ENCODE measurements around the gene B4GALNT1.
"Not testable (repeated sequence)": the region's sequence is repeated elsewhere in the genome, so short reads cannot be mapped to it uniquely, and the experiment has no call there.

B4GALNT1 gene

DNA sequence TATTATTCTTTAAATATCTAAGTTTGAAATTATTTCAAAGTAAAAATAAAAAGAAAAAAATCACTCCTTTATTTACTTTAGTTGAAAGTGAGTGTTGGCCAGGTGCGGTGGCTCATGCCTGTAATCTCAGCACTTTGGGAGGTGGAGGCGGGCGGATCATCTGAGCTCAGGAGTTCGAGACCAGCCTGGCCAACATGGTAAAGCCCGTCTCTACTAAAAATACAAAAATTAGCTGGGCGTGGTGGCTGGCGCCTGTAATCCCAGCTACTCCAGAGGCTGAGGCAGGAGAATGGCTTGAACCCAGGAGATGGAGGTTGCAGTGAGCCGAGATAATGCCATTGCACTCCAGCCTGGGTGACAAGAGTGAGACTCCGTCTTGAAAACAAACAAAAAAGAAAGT, 3.7 kb upstream of the B4GALNT1 start:
- DNase-seq: not testable (repeated sequence)

DNA sequence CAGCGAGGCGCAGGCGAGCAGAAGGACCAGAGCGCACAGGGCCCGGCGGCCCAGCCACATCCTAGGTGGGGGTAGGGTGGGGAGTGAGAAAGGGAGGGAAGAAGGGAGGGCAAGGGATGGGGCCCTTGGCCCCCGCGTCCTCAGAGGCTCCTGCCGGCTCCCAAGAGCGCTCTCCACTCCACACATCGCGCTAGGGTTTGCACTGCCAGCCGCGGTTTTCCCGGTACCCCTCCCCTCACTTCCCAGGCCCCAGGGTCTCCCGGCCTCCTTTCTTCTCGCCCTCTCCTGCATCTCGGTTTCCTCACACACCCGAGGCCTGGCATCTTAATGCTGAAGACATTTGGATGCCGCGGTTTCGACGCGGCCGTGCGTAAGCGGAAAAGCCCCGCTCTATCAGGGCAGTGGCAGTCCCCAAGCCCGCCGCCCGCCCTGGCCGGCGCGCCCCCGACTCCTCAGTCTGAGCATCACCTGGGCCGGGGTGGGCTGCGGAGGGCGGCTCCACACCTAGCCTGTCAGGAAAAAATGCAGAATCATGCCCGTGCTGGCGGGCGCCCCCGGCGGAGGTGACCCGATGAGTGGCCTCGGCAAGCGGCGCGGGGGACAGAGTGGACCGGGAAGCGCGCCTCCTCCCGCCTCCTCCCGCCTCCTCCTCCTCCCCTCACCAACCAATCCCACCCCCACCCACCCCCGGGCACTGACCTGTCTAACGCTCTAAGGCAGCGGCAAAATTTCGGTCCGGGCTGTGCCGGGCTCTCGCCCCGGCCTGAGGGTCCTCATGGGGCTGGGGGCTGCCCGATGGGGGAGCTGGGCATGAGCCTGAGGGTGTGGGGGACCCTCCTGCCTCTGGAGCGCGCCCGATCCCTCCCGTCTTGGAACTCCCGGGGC, 686 bp downstream of the B4GALNT1 start:
- DNase-seq: no peak

DNA sequence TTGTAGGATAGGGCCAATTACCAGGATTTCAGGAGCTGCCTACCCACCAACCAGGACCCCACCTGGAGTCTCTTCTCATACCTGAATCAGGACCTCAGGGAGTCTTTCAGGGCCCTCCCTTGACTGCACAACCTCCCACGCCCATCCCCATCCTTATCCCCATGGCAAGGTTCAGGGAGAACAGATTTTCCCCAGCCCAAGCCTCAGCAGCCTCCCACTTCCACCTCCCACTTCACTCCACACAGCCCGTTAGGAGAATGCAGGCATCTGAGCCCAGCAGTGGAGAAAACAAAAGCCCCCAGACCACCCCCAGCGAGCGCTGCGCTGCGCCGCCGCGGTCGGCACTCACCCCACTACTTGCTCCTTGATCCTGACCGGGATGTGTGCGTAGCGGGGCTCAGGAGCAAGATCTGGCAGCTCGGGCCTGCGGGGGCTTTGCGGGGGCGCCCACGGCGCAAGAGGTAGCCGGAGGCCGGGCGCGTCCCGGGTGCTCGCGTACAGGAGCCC, 1.4 kb downstream of the B4GALNT1 start:
- no peak for DNase-seq

DNA sequence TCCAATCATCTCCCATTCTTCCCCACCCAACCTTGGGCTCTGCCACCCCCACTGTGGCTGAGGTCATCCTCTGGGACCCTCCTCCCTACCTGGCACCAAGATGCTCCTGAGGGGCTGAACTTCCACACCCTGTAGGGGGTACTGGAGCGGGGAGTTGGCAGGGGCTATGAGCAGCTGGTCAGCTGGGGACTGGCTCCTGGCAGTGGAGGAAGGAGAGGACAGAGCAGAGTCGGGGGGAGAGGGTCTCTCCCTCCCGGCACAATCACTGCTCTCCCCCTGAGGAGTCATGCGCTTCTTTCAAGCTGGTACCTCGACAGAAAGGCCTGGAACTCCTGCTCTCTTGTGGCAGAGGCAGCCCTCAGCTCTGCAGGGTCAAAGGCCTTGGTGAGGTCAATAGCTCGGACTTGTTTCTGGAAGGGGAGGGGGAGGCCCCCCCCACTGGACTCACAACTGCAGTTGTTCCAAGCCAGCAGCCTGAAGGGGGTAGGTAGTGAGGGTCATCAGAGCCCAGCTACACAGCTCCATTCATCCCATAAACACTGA, 2.0 kb downstream of the B4GALNT1 start:
- no peak for DNase-seq

DNA sequence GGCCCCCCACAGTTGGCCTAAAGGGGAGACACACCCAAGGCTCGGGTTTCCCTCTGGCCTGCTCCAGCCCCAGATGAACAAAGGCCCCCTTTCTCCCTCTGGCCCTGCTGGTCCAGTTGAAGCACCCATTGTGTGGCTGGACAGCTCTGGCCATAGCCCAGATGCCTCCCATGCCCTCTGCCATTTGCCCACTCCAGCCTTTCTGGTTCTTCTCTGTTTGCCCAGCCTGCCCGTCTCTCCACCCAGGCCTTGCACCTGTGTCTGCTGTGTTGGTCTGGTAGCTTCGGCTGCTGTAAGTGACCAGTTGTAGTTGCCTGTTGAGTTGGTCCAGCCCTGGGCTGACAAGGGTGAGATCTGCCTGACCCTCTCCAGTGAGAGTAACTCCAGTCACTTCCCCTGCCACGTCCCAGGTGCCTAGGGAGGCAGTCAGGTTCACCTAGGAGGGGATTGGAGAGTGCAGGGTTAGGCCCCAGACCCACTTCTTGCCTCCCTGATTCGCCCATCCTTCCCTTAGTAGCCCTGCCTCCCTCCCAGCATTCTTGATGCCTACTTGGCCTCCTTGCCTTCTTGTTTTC, 3.0 kb downstream of the B4GALNT1 start:
- no peak for DNase-seq

DNA sequence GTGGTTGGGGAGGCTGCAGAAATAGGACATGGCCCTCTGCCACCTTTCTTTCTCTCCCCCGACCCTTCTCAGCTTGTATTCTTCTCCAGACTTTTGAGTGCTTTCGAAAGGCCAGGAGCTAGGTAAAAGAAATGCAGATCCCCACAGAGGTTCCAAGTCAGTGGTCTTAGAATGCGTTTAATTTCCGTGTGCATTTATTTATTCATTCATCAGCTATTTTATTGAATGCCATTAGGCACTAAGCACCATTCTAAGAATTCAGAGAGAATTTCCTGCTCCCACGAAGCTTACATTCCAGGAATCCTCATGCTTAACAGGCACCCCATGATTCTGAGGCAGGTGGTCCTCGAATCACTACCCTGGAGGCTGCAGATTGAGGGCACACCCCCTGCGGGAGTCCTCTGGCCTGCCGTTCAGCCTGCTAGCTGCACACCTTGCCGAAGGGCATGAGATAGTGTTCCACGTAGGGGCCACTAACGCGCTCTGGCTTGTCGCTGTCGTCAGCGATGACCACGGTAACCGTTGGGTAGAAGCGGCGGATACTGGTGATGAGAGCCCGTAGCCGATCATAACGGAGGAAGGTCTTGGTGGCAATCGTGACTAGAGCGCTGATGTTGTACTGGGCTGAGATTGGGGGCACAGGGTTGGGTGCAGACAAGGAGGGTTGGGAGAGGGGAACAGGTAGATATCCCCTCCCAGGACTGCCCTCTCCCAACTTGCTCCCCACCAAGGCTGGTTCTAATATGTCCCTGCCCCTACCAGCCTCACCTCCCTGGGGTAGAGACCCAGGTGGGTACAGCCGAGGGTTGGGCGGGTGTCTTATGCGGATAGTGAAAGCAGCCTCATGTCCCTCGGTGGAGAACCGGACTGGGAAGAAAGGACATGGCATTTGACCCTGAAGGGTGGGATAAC, 4.5 kb downstream of the B4GALNT1 start:
- DNase-seq: no peak

DNA sequence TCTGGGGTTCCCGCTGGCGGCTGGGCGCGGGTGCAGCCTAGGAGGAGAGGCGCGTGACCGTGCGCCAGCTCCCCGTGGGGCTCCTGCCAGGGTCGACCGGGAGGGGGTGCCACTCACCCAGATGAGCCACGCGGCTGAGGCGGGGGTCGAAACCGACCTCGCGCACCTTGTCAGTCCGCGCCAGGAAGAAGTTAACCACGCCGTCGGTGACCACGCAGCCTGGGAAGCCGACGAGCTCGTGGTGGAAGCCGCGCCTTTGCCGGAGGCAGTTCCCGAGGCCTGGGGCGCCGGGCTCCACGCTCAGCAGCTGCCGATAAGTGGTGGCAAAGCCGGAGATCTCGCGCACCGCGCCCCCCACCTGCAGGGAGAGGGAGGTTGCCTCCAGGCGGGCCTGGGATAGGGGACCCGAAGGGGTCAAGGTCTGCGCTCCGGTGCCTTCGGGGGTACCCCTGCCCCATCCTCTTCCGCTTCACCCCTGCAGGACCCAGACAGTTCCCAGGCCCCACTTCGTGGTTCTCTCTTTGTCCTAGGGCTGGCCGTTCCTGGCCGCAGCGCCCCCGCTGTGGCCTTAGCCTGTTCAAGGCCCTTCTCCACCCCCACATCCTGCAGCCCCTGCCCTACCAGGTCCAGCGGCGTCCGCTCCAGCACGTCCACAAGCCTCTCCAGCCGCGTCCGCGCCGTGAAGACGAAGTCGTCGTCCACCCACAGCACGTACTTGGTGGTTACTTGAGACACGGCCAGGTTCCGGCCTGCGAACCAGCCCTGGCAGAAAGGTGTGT, 5.3 kb downstream of the B4GALNT1 start:
- no peak for DNase-seq

DNA sequence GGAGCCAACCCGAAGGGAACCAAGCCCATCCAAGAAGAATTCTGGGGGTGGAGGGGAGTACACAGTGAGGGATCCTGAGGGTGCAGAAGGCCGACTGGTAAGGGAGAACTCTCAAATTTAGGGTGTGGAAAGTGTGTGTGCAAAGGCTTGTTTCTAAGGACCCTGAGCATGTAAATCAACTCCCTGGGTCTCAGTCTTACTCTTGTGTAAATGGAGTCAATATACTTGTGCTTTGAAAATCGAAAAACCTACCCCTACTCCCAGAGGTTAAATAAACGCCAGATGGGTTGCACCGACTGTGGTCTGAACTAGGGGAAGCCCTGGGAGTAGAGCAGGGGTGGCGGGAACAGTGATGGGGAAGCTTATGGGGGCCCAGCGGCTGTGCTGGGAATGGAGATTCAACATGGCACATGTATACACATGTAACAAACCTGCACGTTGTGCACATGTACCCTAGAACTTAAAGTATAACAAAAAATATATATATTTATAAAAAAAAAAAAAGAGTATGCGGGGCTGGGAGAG, 6.0 kb downstream of the B4GALNT1 start:
- DNase-seq: no peak

DNA sequence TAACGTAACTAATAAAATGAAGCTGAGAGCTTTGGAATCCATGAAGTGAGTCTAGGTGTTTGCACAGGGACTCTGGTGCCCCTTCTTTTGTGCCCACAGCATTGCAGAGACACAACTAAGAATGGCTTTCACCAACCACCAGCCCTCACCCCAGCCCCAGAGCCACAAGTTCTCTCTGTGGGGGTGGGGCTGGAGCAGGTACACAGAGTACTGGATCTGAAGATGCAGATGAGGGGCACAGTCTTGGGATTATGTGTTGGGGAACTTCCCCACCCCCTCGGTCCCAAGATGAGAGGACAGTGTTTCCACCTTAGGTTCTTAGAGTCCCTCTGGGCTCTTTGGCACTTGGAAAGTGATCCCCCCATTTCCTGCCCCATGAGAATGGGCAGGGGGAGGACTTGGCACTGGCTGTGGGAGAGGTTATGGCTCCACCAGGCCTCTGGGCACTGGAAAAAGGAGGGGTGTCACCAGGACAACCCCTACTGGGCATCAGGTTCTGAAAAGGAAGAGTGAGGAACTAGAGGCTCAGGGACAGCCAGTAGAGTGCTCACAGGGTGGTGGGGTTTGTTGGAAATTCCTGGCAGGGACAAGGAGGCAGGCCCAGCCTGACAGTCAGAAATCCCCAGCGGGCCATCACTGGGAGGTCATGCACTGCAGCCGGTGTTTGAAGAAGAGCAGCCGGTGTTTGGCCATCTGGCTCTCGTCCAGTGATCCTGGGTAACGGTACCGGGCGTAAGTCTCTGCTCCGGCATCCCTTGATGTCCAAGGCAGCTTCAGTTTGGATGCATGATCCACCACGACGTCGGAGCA, 6.7 kb downstream of the B4GALNT1 start:
- DNase-seq: no peak

DNA sequence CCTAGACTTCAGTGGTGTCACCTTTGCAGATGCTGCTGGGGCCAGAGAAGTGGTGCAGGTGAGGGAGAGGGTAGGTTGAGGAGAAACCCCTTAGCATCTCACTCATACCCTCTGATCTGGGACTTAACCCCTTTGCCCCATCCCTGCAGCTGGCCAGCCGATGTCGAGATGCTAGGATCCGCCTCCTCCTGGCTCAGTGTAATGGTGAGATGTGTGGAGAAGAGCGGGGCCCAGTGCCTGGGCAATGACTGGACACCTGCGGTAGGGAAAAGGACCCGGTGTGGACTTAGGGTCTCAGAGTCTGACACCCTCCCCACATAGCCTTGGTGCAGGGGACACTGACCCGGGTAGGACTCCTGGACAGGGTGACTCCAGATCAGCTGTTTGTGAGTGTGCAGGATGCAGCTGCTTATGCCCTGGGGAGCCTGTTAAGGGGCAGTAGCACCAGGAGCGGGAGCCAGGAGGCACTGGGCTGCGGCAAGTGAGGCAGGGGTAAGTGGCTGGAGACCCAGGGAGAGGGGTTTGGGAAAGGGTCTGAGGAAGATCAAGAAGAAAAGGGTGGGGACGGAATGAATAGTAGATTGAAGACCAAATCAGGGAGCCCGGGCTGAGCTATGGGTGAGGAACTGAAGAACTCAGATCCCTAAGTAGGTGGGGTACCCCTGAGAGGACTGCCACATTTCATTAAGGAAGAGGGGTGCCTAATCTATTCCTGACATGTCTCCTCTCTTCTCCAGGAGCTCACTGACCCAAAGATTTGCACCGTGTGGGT, 7.6 kb downstream of the B4GALNT1 start:
- DNase-seq: no peak

DNA sequence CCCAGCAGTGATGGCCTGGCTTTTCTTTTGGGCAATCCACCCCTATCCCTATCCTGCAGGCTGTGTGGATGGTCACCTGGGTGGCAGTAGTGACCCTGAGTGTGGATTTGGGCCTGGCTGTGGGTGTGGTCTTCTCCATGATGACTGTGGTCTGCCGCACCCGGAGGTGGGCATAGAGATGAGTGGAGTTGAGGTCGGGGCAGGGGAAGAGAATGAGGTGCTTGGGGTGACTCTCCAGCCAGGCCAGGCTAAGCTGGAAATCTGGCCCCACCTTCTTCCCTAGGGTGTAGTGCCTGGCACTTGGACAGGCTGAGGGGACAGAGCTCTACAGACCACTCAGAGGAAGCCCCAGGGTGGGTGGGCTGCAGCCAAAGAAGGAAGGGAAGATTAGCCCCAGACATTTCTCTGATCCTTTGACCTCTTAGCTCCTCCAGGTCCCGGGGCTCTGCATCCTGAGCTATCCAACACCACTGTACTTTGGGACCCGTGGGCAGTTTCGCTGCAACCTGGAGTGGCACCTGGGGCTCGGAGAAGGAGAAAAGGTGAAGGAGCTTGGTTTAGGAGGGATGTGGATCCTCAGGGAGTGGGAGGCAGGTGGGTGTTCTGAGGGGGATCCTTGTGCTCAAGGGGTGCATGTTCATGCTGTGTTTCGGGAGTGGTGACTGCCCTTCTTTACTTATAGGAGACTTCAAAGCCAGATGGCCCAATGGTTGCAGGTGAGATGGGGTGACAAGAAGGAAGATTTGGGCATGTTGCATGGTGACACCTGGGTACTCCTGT, 8.4 kb downstream of the B4GALNT1 start:
- no peak for DNase-seq

DNA sequence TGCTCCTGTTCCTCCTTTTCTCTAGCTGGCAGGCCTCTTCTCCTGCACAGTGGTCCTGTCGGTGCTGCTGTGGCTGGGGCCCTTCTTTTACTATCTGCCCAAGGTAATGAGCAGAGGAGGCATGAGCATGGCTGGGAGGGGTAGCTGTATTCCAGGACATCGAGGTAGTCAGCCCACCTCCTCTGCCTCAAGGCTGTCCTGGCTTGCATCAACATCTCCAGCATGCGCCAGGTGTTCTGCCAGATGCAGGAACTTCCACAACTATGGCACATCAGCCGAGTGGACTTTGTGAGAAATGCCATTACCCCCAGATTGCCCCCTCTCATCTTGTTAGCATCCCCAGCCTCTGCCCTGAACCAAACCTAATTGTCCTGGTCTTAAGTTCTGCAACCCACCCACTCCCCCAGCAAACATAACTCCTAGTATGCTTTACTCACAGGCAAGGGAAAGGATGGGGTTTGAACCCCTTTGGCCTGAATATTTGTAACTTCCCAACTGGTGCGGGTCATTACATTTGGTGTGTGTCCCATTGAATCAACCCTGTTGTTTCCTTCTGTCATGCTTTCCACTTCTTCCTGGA, 9.1 kb downstream of the B4GALNT1 start:
- DNase-seq: no peak

DNA sequence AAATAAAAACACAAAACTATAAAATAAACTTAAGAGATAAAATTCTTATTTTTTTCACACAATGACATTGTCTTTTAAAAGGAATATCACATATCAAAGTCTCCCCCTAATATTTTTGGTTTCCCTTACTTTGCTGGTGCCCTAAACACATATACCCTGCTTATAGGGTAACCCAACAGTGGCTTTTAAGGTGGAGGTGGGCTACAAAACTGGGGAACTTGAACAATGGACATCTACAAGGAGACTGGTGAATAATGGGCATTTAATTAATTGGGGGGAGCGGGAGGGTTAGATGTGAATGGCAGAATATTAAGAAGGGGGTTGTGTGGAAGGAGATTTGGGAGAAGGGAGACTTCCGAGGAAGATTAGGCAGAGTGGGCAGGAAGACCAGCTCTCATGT, 9.6 kb downstream of the B4GALNT1 start:
- DNase-seq: no peak

DNA sequence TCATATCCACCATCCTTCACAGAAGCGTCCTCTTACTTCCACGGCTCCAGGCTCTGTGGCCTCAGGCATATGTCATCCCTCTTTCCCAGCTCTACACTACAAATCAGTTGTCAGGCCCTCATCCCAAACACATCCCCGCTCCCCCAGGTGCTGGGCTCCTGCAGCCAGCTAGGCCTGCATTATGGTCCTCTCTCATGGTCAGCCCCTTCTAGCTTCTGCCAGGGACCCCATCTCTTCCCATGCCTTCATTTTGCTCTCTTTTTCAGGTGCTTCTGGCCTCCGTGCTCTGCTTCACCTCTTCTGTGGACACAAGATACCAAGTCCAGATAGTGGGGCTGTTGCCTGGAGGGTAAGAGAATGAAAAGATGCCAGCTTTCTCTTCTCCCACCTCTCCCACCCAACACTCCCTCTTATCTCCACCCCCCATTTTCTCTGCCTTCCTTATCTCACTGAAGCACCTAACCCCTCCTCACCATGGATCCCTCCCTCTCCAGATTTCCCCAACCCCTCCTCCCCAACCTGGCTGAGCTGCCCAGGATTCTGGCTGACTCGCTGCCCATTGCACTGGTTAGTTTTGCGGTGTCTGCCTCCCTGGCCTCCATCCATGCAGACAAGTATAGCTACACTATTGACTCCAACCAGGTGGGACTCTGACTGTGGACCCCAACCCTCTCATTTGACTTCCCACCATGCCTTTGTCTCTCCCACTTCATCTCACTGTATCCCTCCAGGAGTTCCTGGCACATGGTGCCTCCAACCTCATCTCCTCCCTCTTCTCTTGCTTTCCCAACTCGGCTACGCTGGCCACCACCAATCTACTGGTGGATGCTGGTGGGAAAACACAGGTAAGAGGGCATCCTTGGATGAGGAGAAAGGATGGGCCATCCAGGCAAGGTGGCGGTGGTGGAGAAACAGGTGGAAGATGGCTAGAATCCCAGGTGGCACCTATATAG, 10.4 kb downstream of the B4GALNT1 start:
- no peak for DNase-seq

DNA sequence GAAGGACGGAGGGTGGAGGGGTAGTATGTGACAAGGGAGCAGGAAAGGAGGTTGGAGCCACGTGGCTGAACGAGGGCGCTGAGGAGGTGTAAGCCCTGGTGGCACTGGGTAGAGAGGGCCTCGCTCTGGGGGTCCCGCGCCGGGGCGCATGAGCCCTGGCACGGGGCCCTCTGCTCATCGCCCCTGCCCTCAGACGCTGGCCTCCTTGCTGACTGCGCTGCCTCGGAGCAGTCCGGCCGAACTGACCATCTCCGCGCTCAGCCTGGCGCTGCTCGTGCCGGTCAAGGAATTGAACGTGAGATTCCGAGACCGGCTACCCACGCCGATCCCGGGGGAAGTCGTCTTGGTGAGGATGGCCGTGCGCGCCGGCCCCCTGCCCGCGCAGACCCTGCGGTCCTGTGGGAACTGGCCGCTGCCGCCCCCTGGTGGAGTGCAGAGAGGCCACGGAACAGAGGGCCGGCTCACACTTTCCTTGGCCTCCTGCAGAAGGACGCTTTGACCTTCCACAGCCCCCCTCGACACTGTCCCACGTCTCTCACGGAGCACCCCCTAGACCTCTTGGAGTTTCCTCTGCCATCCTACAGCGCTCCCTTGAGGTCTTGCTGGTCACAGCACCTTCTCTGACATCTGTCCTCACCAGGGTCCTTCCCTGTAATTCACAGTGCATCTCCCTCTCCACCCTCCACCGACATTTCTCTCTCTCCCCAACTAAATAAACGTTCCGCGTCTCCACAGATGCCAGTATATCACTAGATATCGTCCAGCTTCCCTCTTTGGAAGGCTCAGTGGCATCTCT, 11.3 kb downstream of the B4GALNT1 start:
- peak in 1 of 2 experiments; percentile 22 for DNase-seq

DNA sequence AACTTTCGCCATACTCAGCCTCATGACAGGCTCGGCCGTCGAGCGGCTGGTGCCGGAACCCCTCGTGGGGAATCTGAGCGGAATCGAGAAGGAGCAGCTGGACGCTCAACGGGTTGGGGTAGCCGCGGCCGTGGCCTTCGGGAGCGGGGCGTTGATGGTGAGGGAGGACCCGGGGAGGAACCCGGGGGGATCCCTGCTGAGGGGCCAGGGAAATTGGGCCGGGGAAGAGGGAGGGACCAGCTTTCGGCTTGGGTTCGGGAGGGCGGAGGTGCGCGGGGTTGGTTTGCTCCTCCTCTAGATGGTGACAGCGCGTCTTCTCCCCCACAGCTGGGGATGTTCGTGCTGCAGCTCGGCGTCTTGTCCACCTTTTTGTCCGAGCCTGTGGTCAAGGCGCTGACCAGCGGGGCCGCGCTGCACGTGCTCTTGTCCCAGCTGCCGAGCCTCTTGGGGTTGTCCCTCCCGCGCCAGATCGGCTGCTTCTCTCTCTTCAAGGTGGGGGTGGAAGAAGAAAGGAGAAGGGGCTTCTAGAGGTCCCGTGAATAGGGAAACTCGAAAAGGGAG, 12.0 kb downstream of the B4GALNT1 start:
- no peak for DNase-seq

All from AML-193 (cell line).